Measurements from ENCODE around the gene AFTPH. TPM values are rescaled to one million over a fixed set of nuclear protein-coding genes. Genes with fewer than 3 reads are reported as not detected.
"Not testable (repeated sequence)": the region's sequence is repeated elsewhere in the genome, so short reads cannot be mapped to it uniquely, and the experiment has no call there.

The AFTPH gene
- total RNA-seq, 2 experiments from 2014 or later = 32.3 to 35.2 TPM

DNA sequence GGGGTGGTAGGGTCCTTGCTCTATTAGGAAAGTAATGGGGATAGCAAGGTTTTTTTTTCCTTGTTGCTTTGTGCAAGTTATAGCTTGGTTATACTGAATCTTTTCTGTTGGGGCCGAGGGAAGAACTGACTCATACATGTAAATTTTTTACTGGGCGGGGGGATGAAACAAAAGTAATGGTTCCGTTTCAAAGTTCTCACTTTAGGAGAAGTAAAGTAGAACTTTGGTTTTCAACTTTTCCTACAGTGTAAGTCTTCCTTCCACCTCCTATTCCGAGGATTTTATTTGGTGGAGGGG is 1.1 kb downstream of the AFTPH start:
- Mint-ChIP-seq H3K9me3 (ENCODE audit: low read depth) (no peaks in the 10 kb centered on the region), H3K27me3 (no peaks in the 10 kb centered on the region), H3K4me1 (peaks cover 36% of the 10 kb centered on the region), H3K4me3 (peak overlapping the region; percentile 95), H3K27ac (peak overlapping the region; percentile 100), H3K36me3 (ENCODE audit: low read depth) (peaks cover 3% of the 10 kb centered on the region)
- ChIA-PET POLR2A (interaction anchor here (1.0 to 1.4 kb wide), 2 partner anchors 337 to 530 kb away, joined by 3 to 4 read pairs; no protein-coding TSS in a partner anchor), CTCF (interaction anchor here (0.6 to 3.5 kb wide), 8 partner anchors 9 to 531 kb away, joined by 3 to 31 read pairs (median 4); partner anchors contain the start of gene CEP68)
- DNase-seq (peak; percentile 68), ATAC-seq (peak; percentile 7)
- intact Hi-C loops (cut with DNase I, micrococcal nuclease) = loop anchor here (1.0 to 2.0 kb wide), 8 partner anchors 9 to 702 kb away; partner anchors contain the start of genes CEP68 (in 2 of the 2), ACTR2 (in 1 of the 2) and SERTAD2 (in 1 of the 2)

DNA sequence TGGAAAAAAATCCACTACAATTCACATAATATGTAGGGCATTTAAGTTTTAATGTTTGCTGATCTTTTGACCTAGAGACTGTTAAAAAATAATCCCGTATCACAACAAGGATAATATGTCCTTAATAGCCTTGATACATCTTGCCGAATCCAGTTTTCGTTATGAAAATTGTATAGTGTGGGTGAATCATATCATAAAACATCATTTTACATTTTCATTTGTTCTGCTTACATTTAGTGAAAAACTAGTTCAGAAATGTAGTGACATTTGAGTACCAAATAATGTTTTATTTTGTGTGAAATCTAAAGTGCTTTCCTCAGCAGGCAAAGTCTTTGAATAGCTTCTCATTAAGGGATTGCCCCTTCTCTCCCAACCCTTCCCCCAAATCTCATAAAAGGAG is 1.9 kb downstream of the AFTPH start:
- CTCF ChIA-PET = interaction anchor here (0.6 to 3.3 kb wide), 4 partner anchors 9 to 852 kb away, joined by 3 to 12 read pairs (median 3); partner anchors contain the start of gene CEP68
- ATAC-seq = no peak
- peaks cover 41% of the 10 kb centered on the region for H3K4me1 Mint-ChIP-seq
- POLR2A ChIA-PET = no interaction called here
- intact Hi-C loops (cut with DNase I, micrococcal nuclease) = no loop called here
- no peaks in the 10 kb centered on the region for H3K9me3 Mint-ChIP-seq (ENCODE audit: low read depth)
- peak overlapping the region; percentile 95 for H3K4me3 Mint-ChIP-seq
- H3K27me3 Mint-ChIP-seq = no peaks in the 10 kb centered on the region
- H3K27ac Mint-ChIP-seq = peak overlapping the region; percentile 100
- DNase-seq = no peak
- H3K36me3 Mint-ChIP-seq (ENCODE audit: low read depth) = peaks cover 7% of the 10 kb centered on the region

DNA sequence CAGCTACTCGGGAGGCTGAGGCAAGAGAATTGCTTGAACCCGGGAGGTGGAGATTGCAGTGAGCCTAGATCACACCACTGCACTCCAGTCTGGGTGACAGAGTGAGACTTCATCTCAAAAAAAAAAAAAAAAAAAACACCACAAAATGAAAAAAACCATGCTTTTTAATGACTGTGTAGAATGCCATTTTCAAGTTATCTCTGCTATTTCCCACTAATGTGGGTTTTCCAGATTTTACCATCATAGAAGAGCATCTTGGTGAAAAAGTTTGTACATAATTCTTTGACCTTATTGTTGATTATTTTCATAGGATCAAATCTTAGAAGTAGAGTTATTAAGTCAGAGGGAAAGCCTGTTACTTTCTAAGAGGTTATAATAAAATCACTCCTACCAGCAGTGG is 6.8 kb downstream of the AFTPH start:
- peaks cover 69% of the 10 kb centered on the region for H3K4me1 Mint-ChIP-seq
- H3K36me3 Mint-ChIP-seq (ENCODE audit: low read depth); ATAC-seq; POLR2A ChIA-PET; DNase-seq; H3K4me3 Mint-ChIP-seq; H3K27me3 Mint-ChIP-seq; H3K9me3 Mint-ChIP-seq (ENCODE audit: low read depth); CTCF ChIA-PET; intact Hi-C loops (cut with DNase I, micrococcal nuclease); H3K27ac Mint-ChIP-seq: not testable (repeated sequence)

DNA sequence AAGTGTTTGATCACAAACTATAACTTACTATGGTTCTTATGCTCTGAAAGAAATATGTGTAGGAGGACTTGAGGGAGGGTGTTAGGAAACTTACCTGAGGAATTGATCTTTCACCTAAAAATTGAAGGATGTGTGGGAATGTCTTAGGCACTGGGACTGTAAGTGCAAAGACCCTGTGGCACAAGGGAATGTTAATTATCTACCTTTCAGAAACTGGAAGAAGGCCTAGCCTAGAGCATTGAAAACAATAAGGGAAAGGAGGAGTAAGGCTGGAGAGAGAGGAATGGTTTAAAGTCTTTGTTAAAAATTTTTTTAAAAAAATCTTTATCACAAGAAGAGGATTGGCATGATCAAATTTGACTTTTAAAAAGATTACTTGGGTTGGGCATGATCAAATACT is 7.9 kb downstream of the AFTPH start:
- no peak for ATAC-seq
- DNase-seq = no peak
- intact Hi-C loops (cut with DNase I, micrococcal nuclease) = no loop called here
- Mint-ChIP-seq H3K4me1 (peaks cover 67% of the 10 kb centered on the region), H3K36me3 (ENCODE audit: low read depth) (peaks cover 10% of the 10 kb centered on the region), H3K4me3 (no peak overlapping the region), H3K27me3 (no peaks in the 10 kb centered on the region), H3K9me3 (ENCODE audit: low read depth) (no peaks in the 10 kb centered on the region), H3K27ac (no peak overlapping the region)
- CTCF ChIA-PET = interaction anchor here (0.5 to 3.3 kb wide), 4 partner anchors 9 to 55 kb away, joined by 3 to 18 read pairs (median 4); partner anchors contain the start of gene AFTPH
- POLR2A ChIA-PET = interaction anchor here (0.6 kb wide), 1 partner anchor 50 kb away, joined by 12 read pairs; no protein-coding TSS in a partner anchor

DNA sequence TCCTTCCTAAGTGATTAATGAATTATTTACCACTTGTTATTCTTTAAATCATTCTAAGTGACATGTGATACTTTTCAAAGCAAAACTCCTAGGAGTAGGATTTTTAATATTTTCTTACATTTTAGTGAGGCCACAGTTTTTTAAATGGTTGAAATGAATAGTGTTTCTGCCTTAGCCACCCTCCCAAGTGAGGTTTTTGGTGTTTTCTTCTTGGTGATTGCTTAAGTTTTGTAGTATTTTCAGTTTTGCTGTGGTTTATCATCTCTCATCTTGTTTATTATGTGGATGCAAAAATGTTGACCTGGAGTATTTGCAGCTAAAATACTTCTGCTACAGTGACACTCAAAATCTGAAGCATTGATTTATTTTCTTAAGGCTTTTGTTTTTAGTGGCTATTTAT is 9.8 kb downstream of the AFTPH start:
- Mint-ChIP-seq H3K36me3 (ENCODE audit: low read depth) (peaks cover 8% of the 10 kb centered on the region), H3K27ac (no peak overlapping the region), H3K4me1 (peaks cover 69% of the 10 kb centered on the region), H3K4me3 (no peak overlapping the region), H3K27me3 (no peaks in the 10 kb centered on the region), H3K9me3 (ENCODE audit: low read depth) (no peaks in the 10 kb centered on the region)
- POLR2A ChIA-PET = no interaction called here
- ATAC-seq (no peak), DNase-seq (no peak)
- intact Hi-C loops (cut with DNase I, micrococcal nuclease) = loop anchor here in 1 of 2 experiments (1.0 kb wide), 1 partner anchor 9 kb away; no protein-coding TSS in a partner anchor
- CTCF ChIA-PET = interaction anchor here (0.7 to 3.3 kb wide), 3 partner anchors 11 to 162 kb away, joined by 3 to 18 read pairs (median 3); partner anchors contain the start of gene AFTPH

DNA sequence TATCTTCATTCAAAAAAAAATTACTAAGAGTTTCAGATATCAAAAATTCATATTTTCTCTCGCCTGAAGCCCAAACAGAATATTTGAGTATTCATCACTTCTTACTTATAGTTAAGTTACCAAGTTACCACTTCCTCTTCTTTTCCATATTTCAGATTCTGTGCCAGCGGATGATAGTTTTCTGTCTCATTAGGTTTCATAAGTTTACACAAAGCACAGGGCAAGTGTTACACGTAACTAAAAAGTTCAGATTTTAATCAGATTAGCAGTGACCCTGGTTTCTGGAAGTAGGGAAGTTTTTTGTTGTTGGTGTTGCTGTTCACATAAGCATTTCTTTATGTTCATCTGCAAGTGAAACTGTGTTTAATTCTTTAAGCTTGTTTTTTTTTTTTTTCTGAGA is 10.2 kb downstream of the AFTPH start:
- ATAC-seq (peak; percentile 50), DNase-seq (no peak)
- H3K27ac Mint-ChIP-seq = peak overlapping the region; percentile 66
- peaks cover 8% of the 10 kb centered on the region for H3K36me3 Mint-ChIP-seq (ENCODE audit: low read depth)
- no peaks in the 10 kb centered on the region for H3K9me3 Mint-ChIP-seq (ENCODE audit: low read depth)
- ChIA-PET POLR2A (no interaction called here), CTCF (interaction anchor here (1.2 to 3.3 kb wide), 2 partner anchors 9 to 11 kb away, joined by 3 to 18 read pairs; partner anchors contain the start of gene AFTPH)
- no peaks in the 10 kb centered on the region for H3K27me3 Mint-ChIP-seq
- H3K4me3 Mint-ChIP-seq = peak overlapping the region; percentile 34
- intact Hi-C loops (cut with DNase I, micrococcal nuclease) = loop anchor here in 1 of 2 experiments (1.0 kb wide), 1 partner anchor 9 kb away; no protein-coding TSS in a partner anchor
- peaks cover 70% of the 10 kb centered on the region for H3K4me1 Mint-ChIP-seq

DNA sequence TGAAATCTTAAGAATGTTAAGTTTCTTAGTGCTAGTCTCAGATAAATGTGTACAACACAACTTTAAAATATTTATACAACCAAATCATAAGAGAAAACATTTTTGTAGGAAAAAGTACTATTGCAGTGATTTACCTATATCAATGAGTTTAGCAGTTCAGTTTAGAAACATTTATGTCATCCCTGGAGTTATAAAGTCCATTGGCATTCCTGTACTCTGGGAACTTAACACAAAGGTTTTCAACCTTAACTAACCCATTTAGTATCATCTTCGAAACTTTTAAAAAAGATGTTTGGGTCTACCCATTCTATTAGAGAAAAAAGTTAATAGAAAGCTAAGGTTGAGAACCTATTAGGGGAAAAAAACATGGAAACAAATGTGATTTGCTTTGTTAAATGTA is 10.9 kb downstream of the AFTPH start:
- no peak overlapping the region for H3K27ac Mint-ChIP-seq
- ChIA-PET POLR2A (interaction anchor here (0.6 kb wide), 2 partner anchors 83 to 169 kb away, joined by 5 to 6 read pairs; no protein-coding TSS in a partner anchor), CTCF (interaction anchor here (1.2 to 3.3 kb wide), 2 partner anchors 9 to 12 kb away, joined by 3 to 18 read pairs; partner anchors contain the start of gene AFTPH)
- peaks cover 9% of the 10 kb centered on the region for H3K36me3 Mint-ChIP-seq (ENCODE audit: low read depth)
- intact Hi-C loops (cut with DNase I, micrococcal nuclease) = no loop called here
- H3K4me1 Mint-ChIP-seq = peaks cover 76% of the 10 kb centered on the region
- H3K4me3 Mint-ChIP-seq = no peak overlapping the region
- DNase-seq (no peak), ATAC-seq (no peak)
- no peaks in the 10 kb centered on the region for H3K9me3 Mint-ChIP-seq (ENCODE audit: low read depth)
- H3K27me3 Mint-ChIP-seq = no peaks in the 10 kb centered on the region

DNA sequence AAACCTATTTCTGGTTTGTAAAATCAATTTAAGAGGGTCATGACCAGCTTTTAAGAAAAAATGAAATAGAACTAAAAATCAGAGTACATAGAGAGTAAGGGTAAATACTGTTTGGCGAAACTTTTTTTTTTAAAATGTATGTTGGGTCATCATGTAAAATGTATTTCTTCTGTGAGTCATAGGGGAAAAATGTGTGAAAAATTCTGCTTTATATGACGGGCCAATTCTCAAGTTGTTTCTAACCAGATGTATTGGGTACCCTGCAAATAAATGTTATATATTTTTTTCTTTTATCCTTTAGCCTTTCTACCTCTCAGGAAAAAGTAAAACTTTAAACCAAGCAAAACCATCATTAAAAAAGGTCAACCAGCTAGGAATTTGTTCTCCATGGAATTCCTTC is 13.9 kb downstream of the AFTPH start:
- ChIA-PET POLR2A (no interaction called here), CTCF (interaction anchor here (0.7 to 5.7 kb wide), 2 partner anchors 15 to 77 kb away, joined by 3 to 36 read pairs; partner anchors contain the start of gene AFTPH)
- Mint-ChIP-seq H3K27ac (no peak overlapping the region), H3K4me1 (peaks cover 75% of the 10 kb centered on the region), H3K36me3 (ENCODE audit: low read depth) (peaks cover 6% of the 10 kb centered on the region), H3K4me3 (no peak overlapping the region), H3K27me3 (no peaks in the 10 kb centered on the region), H3K9me3 (ENCODE audit: low read depth) (no peaks in the 10 kb centered on the region)
- no peak for DNase-seq
- ATAC-seq = no peak
- intact Hi-C loops (cut with DNase I, micrococcal nuclease) = no loop called here

DNA sequence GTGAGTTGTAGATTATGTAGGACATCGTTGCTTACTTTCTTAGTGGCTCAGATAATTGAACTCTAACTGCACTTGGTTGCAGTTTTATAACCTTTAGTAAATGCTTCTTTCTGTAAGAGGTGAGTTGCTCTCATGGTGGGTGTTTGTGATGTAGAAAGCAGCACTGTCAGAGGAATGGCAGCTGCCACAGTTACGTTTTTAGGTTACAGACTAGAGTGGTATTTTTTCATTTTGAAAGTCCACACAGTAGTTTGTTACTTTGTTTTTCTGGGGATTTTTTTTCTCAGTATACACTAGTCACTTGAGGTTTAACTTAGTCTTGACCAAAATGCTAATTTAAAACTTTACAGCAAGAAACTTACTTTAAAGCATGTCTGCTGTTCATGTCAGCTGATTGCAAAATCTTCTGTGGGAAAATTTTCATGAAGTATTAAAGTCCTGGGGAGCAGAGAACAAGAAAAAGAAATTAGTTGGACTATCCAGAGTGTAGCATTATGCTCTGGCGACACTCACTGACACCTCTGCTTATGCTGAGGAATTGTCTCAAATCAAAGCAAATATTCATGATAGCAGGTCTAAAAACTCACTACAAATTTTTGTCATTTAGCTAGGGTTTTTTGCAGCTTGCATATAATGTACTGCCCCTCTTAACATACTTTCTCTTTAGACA is 14.8 kb downstream of the AFTPH start:
- Mint-ChIP-seq H3K4me3 (no peak overlapping the region), H3K36me3 (ENCODE audit: low read depth) (peaks cover 6% of the 10 kb centered on the region), H3K27me3 (no peaks in the 10 kb centered on the region), H3K4me1 (peaks cover 76% of the 10 kb centered on the region), H3K27ac (peak overlapping the region; percentile 66), H3K9me3 (ENCODE audit: low read depth) (no peaks in the 10 kb centered on the region)
- DNase-seq = peak; percentile 34
- ChIA-PET CTCF (interaction anchor here (0.6 to 5.7 kb wide), 6 partner anchors 10 to 22 kb away, joined by 3 to 36 read pairs (median 4); partner anchors contain the start of gene AFTPH), POLR2A (interaction anchor here (0.6 kb wide), 1 partner anchor 58 kb away, joined by 3 read pairs; no protein-coding TSS in a partner anchor)
- intact Hi-C loops (cut with DNase I, micrococcal nuclease) = no loop called here
- peak; percentile 76 for ATAC-seq

DNA sequence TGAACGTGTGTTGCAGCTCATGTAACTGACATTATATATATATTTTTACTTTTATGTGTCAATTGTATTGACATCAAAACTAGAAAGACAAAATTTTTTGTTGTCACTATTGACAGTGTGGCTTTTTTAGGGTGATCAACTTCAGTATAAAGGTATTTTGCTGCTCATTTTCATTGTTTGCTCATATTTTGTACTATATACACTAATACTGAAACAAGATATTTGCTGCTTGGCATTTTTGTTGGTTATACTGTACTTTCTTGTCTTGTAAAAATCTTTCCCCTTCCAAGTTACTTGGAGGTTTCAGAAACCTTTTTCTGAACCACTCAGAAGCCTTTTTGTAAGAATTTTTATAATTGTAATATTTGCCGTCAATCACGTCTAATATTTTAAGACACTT is 16.5 kb downstream of the AFTPH start:
- Mint-ChIP-seq H3K4me3 (no peak overlapping the region), H3K9me3 (ENCODE audit: low read depth) (no peaks in the 10 kb centered on the region), H3K27me3 (no peaks in the 10 kb centered on the region), H3K4me1 (peaks cover 65% of the 10 kb centered on the region), H3K27ac (no peak overlapping the region), H3K36me3 (ENCODE audit: low read depth) (peaks cover 9% of the 10 kb centered on the region)
- no peak for ATAC-seq
- POLR2A ChIA-PET = no interaction called here
- intact Hi-C loops (cut with DNase I, micrococcal nuclease) = loop anchor here in 1 of 2 experiments (2.0 kb wide), 1 partner anchor 14 kb away; no protein-coding TSS in a partner anchor
- no peak for DNase-seq
- CTCF ChIA-PET = interaction anchor here (1.1 to 5.7 kb wide), 4 partner anchors 13 to 44 kb away, joined by 3 to 36 read pairs (median 8); partner anchors contain the start of gene AFTPH

DNA sequence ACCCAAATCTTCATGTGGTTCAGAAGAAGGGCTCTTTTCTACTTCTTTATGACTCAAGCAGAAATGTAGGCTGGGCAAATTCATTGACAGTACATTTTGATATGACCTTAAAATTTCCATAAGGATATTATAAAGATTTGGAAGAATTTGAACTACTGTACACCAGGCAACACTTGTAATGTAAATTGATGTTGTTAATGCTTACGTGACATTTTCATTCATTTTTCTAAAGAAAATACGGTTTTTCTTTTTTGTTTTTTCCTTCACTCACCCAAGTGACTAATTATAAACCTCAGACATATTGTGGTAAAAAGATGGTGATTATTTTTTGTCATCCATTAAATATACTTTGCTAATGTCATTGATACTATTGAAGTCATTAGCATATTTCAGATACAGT is 17.4 kb downstream of the AFTPH start:
- ChIA-PET CTCF (interaction anchor here (1.2 to 5.7 kb wide), 4 partner anchors 12 to 377 kb away, joined by 3 to 36 read pairs (median 8); partner anchors contain the start of gene AFTPH), POLR2A (no interaction called here)
- H3K27ac Mint-ChIP-seq = no peak overlapping the region
- H3K9me3 Mint-ChIP-seq (ENCODE audit: low read depth) = no peaks in the 10 kb centered on the region
- intact Hi-C loops (cut with DNase I, micrococcal nuclease) = loop anchor here in 1 of 2 experiments (2.0 kb wide), 1 partner anchor 13 kb away; no protein-coding TSS in a partner anchor
- H3K27me3 Mint-ChIP-seq = no peaks in the 10 kb centered on the region
- peaks cover 7% of the 10 kb centered on the region for H3K36me3 Mint-ChIP-seq (ENCODE audit: low read depth)
- H3K4me1 Mint-ChIP-seq = peaks cover 58% of the 10 kb centered on the region
- DNase-seq (no peak), ATAC-seq (no peak)
- no peak overlapping the region for H3K4me3 Mint-ChIP-seq
